Neural cell (in vitro differentiated cells): ENCODE results near the gene COMMD2. TPM values are rescaled to one million over a fixed set of nuclear protein-coding genes. Genes with fewer than 3 reads are reported as not detected.

ENCODE experiments used
- H2AFZ ChIP-seq: fragments of 200-600, 300-800 bp; sonication (generic), shearing (Covaris generic); 2 replicates; pipeline ENCODE4 v1.6.0; 2014; ENCODE audit warnings: low read depth, mild to moderate bottlenecking, antibody characterized with exemption, low read length, moderate library complexity
- H3F3A ChIP-seq: fragments of 200-600 bp; shearing (Covaris generic); 2 replicates; pipeline ENCODE4 v1.6.1; 2016; ENCODE audit warnings: mild to moderate bottlenecking, moderate library complexity, mixed read lengths, antibody characterized with exemption, low read length; ENCODE audit not compliant: insufficient read depth, poor library complexity, severe bottlenecking
- H3K27ac ChIP-seq: fragments of 200-600, 300-800 bp; sonication (generic), shearing (Covaris generic); 2 replicates; pipeline ENCODE4 v1.5.1; 2014; ENCODE audit warnings: mild to moderate bottlenecking, low read length, moderate library complexity
- H3K27me3 ChIP-seq: fragments of 300-800, 200-600 bp; sonication (generic), shearing (Covaris generic); 2 replicates; pipeline ENCODE4 v1.6.0; 2014; ENCODE audit warnings: mild to moderate bottlenecking, low read depth, low read length, moderate library complexity; ENCODE audit not compliant: insufficient read depth
- H3K36me3 ChIP-seq: fragments of 300-800, 200-600 bp; sonication (generic), shearing (Covaris generic); 2 replicates; pipeline ENCODE4 v1.5.1; 2014; ENCODE audit warnings: mild to moderate bottlenecking, antibody characterized with exemption, low read length, moderate library complexity; ENCODE audit not compliant: insufficient read depth
- H3K4me2 ChIP-seq: fragments of 300-800, 200-600 bp; sonication (generic), shearing (Covaris generic); 2 replicates; pipeline ENCODE4 v1.6.0; 2014; ENCODE audit warnings: mild to moderate bottlenecking, low read length
- H3K4me3 ChIP-seq: fragments of 300-800, 200-600 bp; sonication (generic), shearing (Covaris generic); 2 replicates; pipeline ENCODE4 v1.5.1; 2014; ENCODE audit warnings: mild to moderate bottlenecking, low read length, moderate library complexity
- H3K79me2 ChIP-seq: fragments of 200-600 bp; shearing (Covaris generic); replicated peaks from 2 replicates; pipeline ENCODE4 v1.6.0; 2014; ENCODE audit warnings: mild to moderate bottlenecking, low read length, moderate library complexity; ENCODE audit not compliant: insufficient read depth
- H3K9ac ChIP-seq: fragments of 300-800, 200-600 bp; sonication (generic), shearing (Covaris generic); 2 replicates; pipeline ENCODE4 v1.6.1; 2016; ENCODE audit warnings: mild to moderate bottlenecking, low read length, mixed read lengths
- H3K9me2 ChIP-seq: fragments of 200-600 bp; shearing (Covaris generic); 2 replicates; pipeline ENCODE4 v1.6.1; 2016; ENCODE audit warnings: mild to moderate bottlenecking, low read length, mixed read lengths; ENCODE audit not compliant: insufficient read depth
- H3K9me3 ChIP-seq: fragments of 200-600, 300-800 bp; sonication (generic), shearing (Covaris generic); 2 replicates; pipeline ENCODE4 v1.6.1; 2016; ENCODE audit warnings: mild to moderate bottlenecking, mixed run types, low read length, moderate library complexity, mixed read lengths
- H4K20me1 ChIP-seq: fragments of 200-600 bp; shearing (Covaris generic); 2 replicates; pipeline ENCODE4 v1.6.1; 2016; ENCODE audit warnings: mild to moderate bottlenecking, mixed run types; ENCODE audit not compliant: insufficient read depth
- CTCF ChIP-seq: fragments of 450-650 bp; IDR thresholded peaks from 2 replicates; pipeline ENCODE4 v1.5.1; 2014; ENCODE audit warnings: antibody characterized with exemption, mild to moderate bottlenecking, moderate library complexity; ENCODE audit not compliant: poor library complexity, severe bottlenecking
- EP300 ChIP-seq: fragments of 450-650 bp; conservative IDR thresholded peaks from 2 replicates; pipeline ENCODE4 v1.6.1; 2014; ENCODE audit warnings: antibody characterized with exemption, mild to moderate bottlenecking, moderate library complexity; ENCODE audit not compliant: poor library complexity, severe bottlenecking
- EZH2 ChIP-seq: fragments of 200-600, 300-800 bp; shearing (Covaris generic), sonication (generic); IDR thresholded peaks from 2 replicates; pipeline ENCODE4 v1.6.1; 2014; ENCODE audit warnings: antibody characterized with exemption, low read length, borderline replicate concordance, mild to moderate bottlenecking; ENCODE audit not compliant: insufficient read depth, poor library complexity, severe bottlenecking
- MXI1 ChIP-seq: fragments of 450-650 bp; conservative IDR thresholded peaks from 2 replicates; pipeline ENCODE4 v1.6.1; 2014; ENCODE audit warnings: antibody characterized with exemption, mild to moderate bottlenecking; ENCODE audit not compliant: poor library complexity, severe bottlenecking
- POLR2AphosphoS5 ChIP-seq: IDR thresholded peaks from 2 replicates; pipeline ENCODE4 v1.6.1; 2012
- RAD21 ChIP-seq: fragments of 450-650 bp; conservative IDR thresholded peaks from 2 replicates; pipeline ENCODE4 v1.6.1; 2014; ENCODE audit warnings: antibody characterized with exemption, mild to moderate bottlenecking, moderate library complexity
- REST ChIP-seq: IDR thresholded peaks from 2 replicates; pipeline ENCODE4 v1.6.1; 2012; ENCODE audit warnings: borderline replicate concordance
- SMC3 ChIP-seq: fragments of 450-650 bp; conservative IDR thresholded peaks from 2 replicates; pipeline ENCODE4 v1.6.1; 2014; ENCODE audit warnings: antibody characterized with exemption, mild to moderate bottlenecking, moderate library complexity; ENCODE audit not compliant: poor library complexity
- TAF1 ChIP-seq: IDR thresholded peaks from 2 replicates; pipeline ENCODE4 v1.6.1; 2012; ENCODE audit warnings: low read depth
- polyA plus RNA-seq: library from polyadenylated mRNA; depleted of rRNA; stranded (reverse); fragments of >200 nt; gene quantifications from 2 replicates; pipeline ENCODE4 v1.2.3, GENCODE V29; 2014

COMMD2 gene
- polyA plus RNA-seq, 1 donor from 2014 or later: 126 TPM

- Histone ChIP-seq H3K27ac (no peak overlapping the region), H3F3A (no peaks in the 10 kb centered on the region), H3K9ac (no peak overlapping the region), H3K9me3 (no peaks in the 10 kb centered on the region), H4K20me1 (no peaks in the 10 kb centered on the region), H3K4me3 (no peak overlapping the region), H3K36me3 (no peaks in the 10 kb centered on the region), H3K9me2 (no peaks in the 10 kb centered on the region), H3K27me3 (no peaks in the 10 kb centered on the region), H3K79me2 (no peaks in the 10 kb centered on the region), H2AFZ (no peak overlapping the region), H3K4me2 (no peak overlapping the region)
- TF ChIP-seq MXI1 (no peak), CTCF (no peak), EZH2 (no peak), EP300 (no peak), RAD21 (no peak), TAF1 (no peak), POLR2AphosphoS5 (no peak)
These were observed 11.4 kb upstream of the COMMD2 start for GRCh38 chr3:149763565-149764195.

GRCh38 chr3:149753717-149754116 is 1.4 kb upstream of the COMMD2 start:
- Histone ChIP-seq H2AFZ (no peak overlapping the region), H3K4me2 (no peak overlapping the region), H3K79me2 (peaks cover 12% of the 10 kb centered on the region), H3K4me3 (no peak overlapping the region), H4K20me1 (no peaks in the 10 kb centered on the region), H3F3A (no peaks in the 10 kb centered on the region), H3K27me3 (no peaks in the 10 kb centered on the region), H3K9ac (no peak overlapping the region), H3K9me3 (no peaks in the 10 kb centered on the region), H3K27ac (no peak overlapping the region), H3K9me2 (no peaks in the 10 kb centered on the region), H3K36me3 (peaks cover 8% of the 10 kb centered on the region)
- TF ChIP-seq POLR2AphosphoS5 (no peak), EP300 (no peak), RAD21 (no peak), SMC3 (no peak), CTCF (no peak), MXI1 (no peak), TAF1 (no peak), REST (no peak), EZH2 (no peak)
